K562 (cell line): ENCODE results near the gene RBSN. TPM values are rescaled to one million over a fixed set of nuclear protein-coding genes. Genes with fewer than 3 reads are reported as not detected.

Experiments used
- ATAC-seq: fragments of 200-7000 bp; cut with Tn5 transposase; 3 replicates; pipeline ENCODE4 v1.9.1; 2020; ENCODE audit warnings: moderate library complexity
- BruUV-seq: library from RNA; stranded (reverse); fragments of 400-500 nt; replicated peaks from 2 replicates; lab custom pipeline; 2021; lab: Mats Ljungman, UMichigan
- CTCF ChIA-PET: fragments of 300-600 bp; formaldehyde crosslinking; extraction: SDS; loops from one replicate; lab custom pipeline; 2021; ENCODE audit warnings: low intra/inter-chr PET ratio; lab: Yijun Ruan, JAX
- POLR2A ChIA-PET: fragments of 300-600, 350-650 bp; sonication (Branson Sonifier 250); formaldehyde crosslinking; extraction: SDS; loops from one replicate; lab custom pipeline; 2021; ENCODE audit warnings: antibody characterized with exemption, inconsistent platforms; lab: Yijun Ruan, JAX
- DNase-seq, 4 experiments: peaks; one replicate each; pipeline versions ENCODE4 v3.0.0 to v3.0.0-alpha.2; 2011 to 2018; ENCODE audit warnings: low spot score in 3 of 4, mixed read lengths in 3 of 4; ENCODE audit errors: extremely low read depth in 1 of 4
- FAIRE-seq: peaks from 2 replicates; lab custom pipeline; 2011; peaks lifted over from hg19 to GRCh38; lab: Jason Lieb, UNC
- H2AFZ ChIP-seq: 2 replicates; pipeline ENCODE4 v1.6.0; 2011; ENCODE audit warnings: low read depth, low read length, control low read depth, inconsistent platforms
- H3K27ac ChIP-seq: fragments of 200-600 bp; 3 replicates; pipeline ENCODE4 v1.8.0; 2011; ENCODE audit warnings: low read depth, mild to moderate bottlenecking, control low read depth, inconsistent platforms, low read length, moderate library complexity, mixed read lengths; ENCODE audit errors: extremely low read depth
- H3K27me3 ChIP-seq, 2 experiments: fragments of 300-600 bp in 1 of 2; 2 replicates in 1 of 2; 3 replicates in 1 of 2; pipeline versions ENCODE4 v1.6.0 to v1.8.0; 2011; ENCODE audit warnings: inconsistent platforms in 2 of 2, low read length in 2 of 2, mild to moderate bottlenecking in 1 of 2, mixed read lengths in 1 of 2, moderate library complexity in 1 of 2; ENCODE audit not compliant: control insufficient read depth in 2 of 2, insufficient read depth in 2 of 2
- H3K36me3 ChIP-seq: fragments of 300-600 bp; 3 replicates; pipeline ENCODE4 v1.8.0; 2011; ENCODE audit warnings: mild to moderate bottlenecking, low read length, inconsistent platforms; ENCODE audit not compliant: control insufficient read depth, insufficient read depth
- H3K4me1 ChIP-seq, 2 experiments: fragments of 200-600 bp in 1 of 2; replicated peaks in 1 of 2; 2 replicates in 1 of 2; 3 replicates in 1 of 2; pipeline versions ENCODE4 v1.5.1 to v1.8.0; 2011; ENCODE audit warnings: inconsistent platforms in 2 of 2, low read length in 2 of 2, mild to moderate bottlenecking in 1 of 2, mixed read lengths in 1 of 2, moderate library complexity in 1 of 2; ENCODE audit not compliant: control insufficient read depth in 2 of 2, insufficient read depth in 2 of 2
- H3K4me2 ChIP-seq: 2 replicates; pipeline ENCODE4 v1.6.1; 2011; ENCODE audit warnings: low read length, control low read depth, inconsistent platforms, mixed read lengths; ENCODE audit not compliant: insufficient read depth
- H3K4me3 ChIP-seq: fragments of 200-600 bp; sonication (generic), shearing (Covaris generic); 2 replicates; pipeline ENCODE4 v1.5.1; 2016; ENCODE audit warnings: control low read depth, inconsistent platforms
- H3K79me2 ChIP-seq: fragments of 200-600 bp; 3 replicates; pipeline ENCODE4 v1.8.0; 2011; ENCODE audit warnings: low read length, inconsistent platforms; ENCODE audit not compliant: control insufficient read depth, insufficient read depth
- H3K9ac ChIP-seq, 2 experiments: 2 replicates each; pipeline versions ENCODE4 v1.6.0 to v1.6.1; 2011; ENCODE audit warnings: low read depth in 2 of 2, low read length in 2 of 2, control low read depth in 1 of 2, inconsistent platforms in 1 of 2, mild to moderate bottlenecking in 1 of 2, mixed read lengths in 1 of 2; ENCODE audit not compliant: insufficient read depth in 1 of 2
- H3K9me1 ChIP-seq: one replicate; pipeline ENCODE4 v1.6.0; 2011; ENCODE audit warnings: inconsistent platforms, mild to moderate bottlenecking, low read length, moderate library complexity; ENCODE audit not compliant: control insufficient read depth, insufficient read depth
- H3K9me3 ChIP-seq: replicated peaks from 2 replicates; pipeline ENCODE4 v1.5.1; 2011; ENCODE audit warnings: low read depth, low read length, inconsistent platforms; ENCODE audit not compliant: control insufficient read depth, insufficient read depth
- H4K20me1 ChIP-seq: replicated peaks from 2 replicates; pipeline ENCODE4 v1.6.1; 2011; ENCODE audit warnings: low read length, inconsistent platforms, mixed read lengths; ENCODE audit not compliant: control insufficient read depth, insufficient read depth
- CTBP1 ChIP-seq: fragments of 450-650 bp; IDR thresholded peaks from 2 replicates; pipeline ENCODE4 v1.6.1; 2016; ENCODE audit warnings: borderline replicate concordance
- FOXA3 ChIP-seq, 2 experiments: fragments of 450-650 bp in 1 of 2; sonication (generic) in 1 of 2; formaldehyde crosslinking; IDR thresholded peaks in 1 of 2; conservative IDR thresholded peaks in 1 of 2; 2 replicates each; pipeline versions ENCODE4 v1.4.0 to v1.8.0; 2020 to 2022; ENCODE audit warnings: mild to moderate bottlenecking in 2 of 2, missing genetic modification reagents in 1 of 2
- GABPB2 ChIP-seq: fragments of 250-450 bp; sonication (Bioruptor Pico); conservative IDR thresholded peaks from 2 replicates; pipeline ENCODE4 v1.5.1; 2021; ENCODE audit warnings: mild to moderate bottlenecking
- L3MBTL2 ChIP-seq: fragments of 450-650 bp; IDR thresholded peaks from 2 replicates; pipeline ENCODE4 v1.6.1; 2016; ENCODE audit warnings: mild to moderate bottlenecking, moderate library complexity
- MYC ChIP-seq, 2 experiments: fragments of 250-450 bp in 1 of 2; sonication (Bioruptor Pico) in 1 of 2; IDR thresholded peaks; 2 replicates each; pipeline versions ENCODE4 v1.5.1 to v1.6.1; 2012 to 2021; ENCODE audit warnings: low read depth in 2 of 2, borderline replicate concordance in 1 of 2, improper control_type of control experiment in 1 of 2, low read length in 1 of 2, mild to moderate bottlenecking in 1 of 2, moderate library complexity in 1 of 2
- SRF ChIP-seq, 2 experiments: fragments of 250-450, 450-650 bp in 1 of 2; sonication (Bioruptor Pico) in 1 of 2; sonication (generic) in 1 of 2; formaldehyde crosslinking; IDR thresholded peaks; 2 replicates each; pipeline versions ENCODE4 v1.5.0 to v1.5.1; 2020 to 2022; ENCODE audit warnings: mild to moderate bottlenecking in 1 of 2, missing genetic modification reagents in 1 of 2
- ZNF23 ChIP-seq: fragments of 250-450 bp; sonication (Bioruptor Pico); IDR thresholded peaks from 2 replicates; pipeline ENCODE4 v1.4.0; 2020; ENCODE audit warnings: mild to moderate bottlenecking
- WGBS: fragments of 100-300 bp; shearing (Covaris generic); methylation state at CpG from one replicate; pipeline ENCODE4 v1.1.6; 2016; ENCODE audit warnings: low coverage, mixed read lengths; ENCODE audit not compliant: insufficient coverage; ENCODE audit errors: missing lambda C conversion rate; 5-methylcytosine and 5-hydroxymethylcytosine counted together
- in situ Hi-C: fragments of 300-500 bp; cut with MboI; formaldehyde crosslinking; loops from 4 replicates; pipeline ENCODE4 v1.15.0; 2018; ENCODE audit warnings: inconsistent platforms, mixed read lengths
- intact Hi-C: fragments of 100-400 bp; cut with micrococcal nuclease; formaldehyde crosslinking; loops from 2 replicates; pipeline ENCODE4 v1.14.2; 2022
- polyA plus RNA-seq, 8 experiments: library from polyadenylated mRNA; depleted of rRNA in 4 of 8; stranded (reverse) in 5 of 8; unstranded in 3 of 8; fragments of >200 nt; fragmentation: Nextera tagmentation in 2 of 8; fragmentation: Illumina TruSeq in 1 of 8; extraction: Ambion mirVana in 2 of 8; extraction: Trizol in 1 of 8; gene quantifications; 2 replicates each; pipeline versions ENCODE4 v1.2.1 to v1.2.3, GENCODE V29; 2011 to 2014; ENCODE audit warnings: inconsistent platforms in 1 of 8, missing spikeins in 1 of 8
- total RNA-seq, 7 experiments: library from RNA; depleted of rRNA in 6 of 7; stranded (reverse); fragments of >200 nt in 6 of 7; fragmentation: Illumina TruSeq in 2 of 7; extraction: Trizol in 2 of 7; gene quantifications; 2 replicates each; pipeline versions ENCODE4 v1.2.1 to v1.2.3, GENCODE V29; 2011 to 2021; ENCODE audit warnings: low replicate concordance in 1 of 7
- TF ChIP-seq, protein P1 (sequence below): sonication (generic); formaldehyde crosslinking; IDR thresholded peaks from 2 replicates; pipeline ENCODE4 v1.8.0; 2022; ENCODE audit warnings: mild to moderate bottlenecking, missing genetic modification reagents
- TF ChIP-seq, protein P2 (sequence below): fragments of 200-800 bp; sonication (Bioruptor generic); IDR thresholded peaks from 2 replicates; pipeline ENCODE4 v1.6.1; 2016; ENCODE audit warnings: missing genetic modification characterization, missing compliant biosample characterization
- TF ChIP-seq, protein P3 (sequence below), 2 experiments: IDR thresholded peaks; 2 replicates each; pipeline ENCODE4 v1.6.1; 2011; ENCODE audit warnings: borderline replicate concordance in 1 of 2, control low read depth in 1 of 2, low read depth in 1 of 2, low read length in 1 of 2, mild to moderate bottlenecking in 1 of 2, mixed read lengths in 1 of 2, moderate library complexity in 1 of 2; ENCODE audit not compliant: insufficient read depth in 1 of 2, insufficient read length in 1 of 2, poor library complexity in 1 of 2, severe bottlenecking in 1 of 2; ENCODE audit errors: extremely low read depth in 1 of 2
- TF ChIP-seq, protein P4 (sequence below): sonication (generic); formaldehyde crosslinking; IDR thresholded peaks from 2 replicates; pipeline ENCODE4 v1.8.1; 2022; ENCODE audit warnings: missing genetic modification reagents

RBSN gene
- total and polyA plus RNA-seq, 9 of the 15 experiments (the other 6 are each of a cell fraction or from before 2014, with no cell fraction given), result 2.9 to 19.6 (median 15.0) TPM

DNA sequence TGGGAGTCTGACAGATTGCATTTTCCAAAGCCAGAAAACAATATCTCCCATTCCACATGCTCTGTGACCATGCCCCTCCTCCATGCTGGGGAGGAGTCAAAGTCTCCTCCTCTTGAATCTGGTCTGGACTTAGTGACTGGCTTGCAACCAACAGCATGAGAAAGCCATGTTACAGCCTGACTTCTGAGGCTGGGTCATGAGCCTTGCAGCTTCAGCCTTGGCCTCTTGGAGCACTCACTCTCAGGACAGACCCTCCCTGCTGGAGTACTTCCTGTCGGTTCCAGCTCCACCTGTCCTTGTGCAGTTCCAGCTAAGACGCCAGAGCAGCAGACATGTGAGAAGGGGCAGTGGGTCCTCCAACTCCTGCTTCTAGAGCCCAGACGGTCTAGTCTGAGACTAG lies 49.7 kb upstream of the RBSN start:
- Histone ChIP-seq H3K9me3 (no peaks in the 10 kb centered on the region), H3K9me1 (no peaks in the 10 kb centered on the region), H3K36me3 (no peaks in the 10 kb centered on the region), H3K4me1 (peaks cover 0 to 2% of the 10 kb centered on the region in 2 experiments; a peak in 1 of 5 replicates), H3K27ac (no peak overlapping the region), H3K9ac (no peak overlapping the region; a peak in 1 of 4 replicates), H2AFZ (peak overlapping the region; percentile 79), H3K27me3 (peaks cover 8 to 13% of the 10 kb centered on the region in 2 experiments; a peak in 3 of 5 replicates), H3K4me3 (no peak overlapping the region), H4K20me1 (no peaks in the 10 kb centered on the region), H3K79me2 (no peaks in the 10 kb centered on the region), H3K4me2 (peak overlapping the region; percentile 15; the same call in 1 of the 2 replicates)
- 10% methylated on average over 3 of the region's 3 CpGs for WGBS
- BruUV-seq, result no TSS peak
- ChIA-PET CTCF (no interaction called here), POLR2A (interaction anchor here (0.7 to 1.0 kb wide), 2 partner anchors 9 to 23 kb away, joined by 3 to 4 read pairs; no protein-coding TSS in a partner anchor)
- DNase-seq (peak; percentile 52 to 89 (median 70)), FAIRE-seq (peak; percentile 99), ATAC-seq (peak; percentile 100)
- in situ Hi-C loops, result no loop called here
- intact Hi-C loops, result no loop called here
- TF ChIP-seq MYC (IDR thresholded peaks at IDR 0.05; ENCODE audit: low read depth, low read length) (peak; percentile 70), MYC (CRISPR knock-in tag; IDR thresholded peaks at IDR 0.05; ENCODE audit: borderline replicate concordance, low read depth) (no peak), L3MBTL2 (no peak; the same call in 1 of the 2 replicates), GABPB2 (no peak), ZNF23 (CRISPR knock-in tag) (no peak), CTBP1 (peak; percentile 51; the same call in 1 of the 2 replicates), FOXA3 (CRISPR knock-in tag; conservative IDR thresholded peaks at IDR 0.05 in 1 of 2, IDR thresholded peaks at IDR 0.05 in 1 of 2) (peak; percentile 53 to 79), SRF (CRISPR knock-in tag; IDR thresholded peaks at IDR 0.05) (peak in 1 of 2 experiments; percentile 40; a peak in 1 of 4 replicates)
- TF ChIP-seq, protein P1, sequence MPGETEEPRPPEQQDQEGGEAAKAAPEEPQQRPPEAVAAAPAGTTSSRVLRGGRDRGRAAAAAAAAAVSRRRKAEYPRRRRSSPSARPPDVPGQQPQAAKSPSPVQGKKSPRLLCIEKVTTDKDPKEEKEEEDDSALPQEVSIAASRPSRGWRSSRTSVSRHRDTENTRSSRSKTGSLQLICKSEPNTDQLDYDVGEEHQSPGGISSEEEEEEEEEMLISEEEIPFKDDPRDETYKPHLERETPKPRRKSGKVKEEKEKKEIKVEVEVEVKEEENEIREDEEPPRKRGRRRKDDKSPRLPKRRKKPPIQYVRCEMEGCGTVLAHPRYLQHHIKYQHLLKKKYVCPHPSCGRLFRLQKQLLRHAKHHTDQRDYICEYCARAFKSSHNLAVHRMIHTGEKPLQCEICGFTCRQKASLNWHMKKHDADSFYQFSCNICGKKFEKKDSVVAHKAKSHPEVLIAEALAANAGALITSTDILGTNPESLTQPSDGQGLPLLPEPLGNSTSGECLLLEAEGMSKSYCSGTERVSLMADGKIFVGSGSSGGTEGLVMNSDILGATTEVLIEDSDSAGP (CRISPR knock-in tag), result no peak
- TF ChIP-seq, protein P2, sequence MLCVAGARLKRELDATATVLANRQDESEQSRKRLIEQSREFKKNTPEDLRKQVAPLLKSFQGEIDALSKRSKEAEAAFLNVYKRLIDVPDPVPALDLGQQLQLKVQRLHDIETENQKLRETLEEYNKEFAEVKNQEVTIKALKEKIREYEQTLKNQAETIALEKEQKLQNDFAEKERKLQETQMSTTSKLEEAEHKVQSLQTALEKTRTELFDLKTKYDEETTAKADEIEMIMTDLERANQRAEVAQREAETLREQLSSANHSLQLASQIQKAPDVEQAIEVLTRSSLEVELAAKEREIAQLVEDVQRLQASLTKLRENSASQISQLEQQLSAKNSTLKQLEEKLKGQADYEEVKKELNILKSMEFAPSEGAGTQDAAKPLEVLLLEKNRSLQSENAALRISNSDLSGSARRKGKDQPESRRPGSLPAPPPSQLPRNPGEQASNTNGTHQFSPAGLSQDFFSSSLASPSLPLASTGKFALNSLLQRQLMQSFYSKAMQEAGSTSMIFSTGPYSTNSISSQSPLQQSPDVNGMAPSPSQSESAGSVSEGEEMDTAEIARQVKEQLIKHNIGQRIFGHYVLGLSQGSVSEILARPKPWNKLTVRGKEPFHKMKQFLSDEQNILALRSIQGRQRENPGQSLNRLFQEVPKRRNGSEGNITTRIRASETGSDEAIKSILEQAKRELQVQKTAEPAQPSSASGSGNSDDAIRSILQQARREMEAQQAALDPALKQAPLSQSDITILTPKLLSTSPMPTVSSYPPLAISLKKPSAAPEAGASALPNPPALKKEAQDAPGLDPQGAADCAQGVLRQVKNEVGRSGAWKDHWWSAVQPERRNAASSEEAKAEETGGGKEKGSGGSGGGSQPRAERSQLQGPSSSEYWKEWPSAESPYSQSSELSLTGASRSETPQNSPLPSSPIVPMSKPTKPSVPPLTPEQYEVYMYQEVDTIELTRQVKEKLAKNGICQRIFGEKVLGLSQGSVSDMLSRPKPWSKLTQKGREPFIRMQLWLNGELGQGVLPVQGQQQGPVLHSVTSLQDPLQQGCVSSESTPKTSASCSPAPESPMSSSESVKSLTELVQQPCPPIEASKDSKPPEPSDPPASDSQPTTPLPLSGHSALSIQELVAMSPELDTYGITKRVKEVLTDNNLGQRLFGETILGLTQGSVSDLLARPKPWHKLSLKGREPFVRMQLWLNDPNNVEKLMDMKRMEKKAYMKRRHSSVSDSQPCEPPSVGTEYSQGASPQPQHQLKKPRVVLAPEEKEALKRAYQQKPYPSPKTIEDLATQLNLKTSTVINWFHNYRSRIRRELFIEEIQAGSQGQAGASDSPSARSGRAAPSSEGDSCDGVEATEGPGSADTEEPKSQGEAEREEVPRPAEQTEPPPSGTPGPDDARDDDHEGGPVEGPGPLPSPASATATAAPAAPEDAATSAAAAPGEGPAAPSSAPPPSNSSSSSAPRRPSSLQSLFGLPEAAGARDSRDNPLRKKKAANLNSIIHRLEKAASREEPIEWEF (CRISPR knock-in tag), result no peak
- TF ChIP-seq, protein P3, sequence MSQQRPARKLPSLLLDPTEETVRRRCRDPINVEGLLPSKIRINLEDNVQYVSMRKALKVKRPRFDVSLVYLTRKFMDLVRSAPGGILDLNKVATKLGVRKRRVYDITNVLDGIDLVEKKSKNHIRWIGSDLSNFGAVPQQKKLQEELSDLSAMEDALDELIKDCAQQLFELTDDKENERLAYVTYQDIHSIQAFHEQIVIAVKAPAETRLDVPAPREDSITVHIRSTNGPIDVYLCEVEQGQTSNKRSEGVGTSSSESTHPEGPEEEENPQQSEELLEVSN (IDR thresholded peaks at IDR 0.05; ENCODE audit: borderline replicate concordance in 1 of 2, extremely low read depth in 1 of 2, insufficient read depth in 1 of 2, insufficient read length in 1 of 2, low read depth in 1 of 2, low read length in 1 of 2, poor library complexity in 1 of 2, severe bottlenecking in 1 of 2), result peak in 1 of 2 experiments; percentile 28
- TF ChIP-seq, protein P4, sequence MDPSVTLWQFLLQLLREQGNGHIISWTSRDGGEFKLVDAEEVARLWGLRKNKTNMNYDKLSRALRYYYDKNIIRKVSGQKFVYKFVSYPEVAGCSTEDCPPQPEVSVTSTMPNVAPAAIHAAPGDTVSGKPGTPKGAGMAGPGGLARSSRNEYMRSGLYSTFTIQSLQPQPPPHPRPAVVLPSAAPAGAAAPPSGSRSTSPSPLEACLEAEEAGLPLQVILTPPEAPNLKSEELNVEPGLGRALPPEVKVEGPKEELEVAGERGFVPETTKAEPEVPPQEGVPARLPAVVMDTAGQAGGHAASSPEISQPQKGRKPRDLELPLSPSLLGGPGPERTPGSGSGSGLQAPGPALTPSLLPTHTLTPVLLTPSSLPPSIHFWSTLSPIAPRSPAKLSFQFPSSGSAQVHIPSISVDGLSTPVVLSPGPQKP, result no peak
